Measurements from ENCODE around the gene UBE2V1.
A peak's percentile ranks its signal among the peaks of the same experiment; 100 is the strongest.

Gene UBE2V1

DNA sequence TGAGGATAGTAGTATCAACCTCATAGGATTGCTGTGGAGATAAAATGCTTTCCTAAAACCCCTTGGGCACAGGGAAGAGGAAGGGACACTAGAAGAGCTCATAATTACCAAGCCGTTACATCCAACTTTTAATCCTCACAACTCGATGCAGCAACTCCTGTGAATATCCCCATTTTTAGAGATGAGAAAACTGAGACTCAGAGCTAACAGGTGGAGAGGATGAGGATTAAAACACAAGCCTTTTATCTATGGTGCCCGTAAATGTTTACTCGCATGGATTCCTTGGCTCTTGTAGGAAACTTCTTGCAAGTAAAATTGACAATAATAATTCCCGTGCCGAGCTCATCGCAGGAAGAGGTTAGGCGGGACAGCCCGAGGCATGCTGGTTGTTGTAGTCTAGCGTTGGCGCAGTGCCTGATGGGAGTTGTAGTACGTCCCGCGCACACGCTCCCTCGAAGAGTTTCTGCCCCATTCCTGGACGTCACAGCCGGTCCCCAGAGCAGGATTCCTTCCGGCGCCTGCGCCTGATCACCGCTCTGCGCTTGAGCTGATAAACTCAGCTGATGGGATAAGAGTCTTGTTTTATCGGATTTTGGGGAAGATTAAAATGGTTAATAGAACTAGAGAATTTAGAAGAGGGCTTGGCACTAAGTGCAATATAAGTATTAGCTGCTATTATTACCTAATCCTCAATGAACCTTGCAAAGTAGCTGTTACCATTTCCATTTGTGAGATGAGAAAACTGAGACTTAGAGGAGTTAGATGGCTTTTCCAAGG lies 2.8 kb upstream of the UBE2V1 start:
- TF ChIP-seq, protein P1, sequence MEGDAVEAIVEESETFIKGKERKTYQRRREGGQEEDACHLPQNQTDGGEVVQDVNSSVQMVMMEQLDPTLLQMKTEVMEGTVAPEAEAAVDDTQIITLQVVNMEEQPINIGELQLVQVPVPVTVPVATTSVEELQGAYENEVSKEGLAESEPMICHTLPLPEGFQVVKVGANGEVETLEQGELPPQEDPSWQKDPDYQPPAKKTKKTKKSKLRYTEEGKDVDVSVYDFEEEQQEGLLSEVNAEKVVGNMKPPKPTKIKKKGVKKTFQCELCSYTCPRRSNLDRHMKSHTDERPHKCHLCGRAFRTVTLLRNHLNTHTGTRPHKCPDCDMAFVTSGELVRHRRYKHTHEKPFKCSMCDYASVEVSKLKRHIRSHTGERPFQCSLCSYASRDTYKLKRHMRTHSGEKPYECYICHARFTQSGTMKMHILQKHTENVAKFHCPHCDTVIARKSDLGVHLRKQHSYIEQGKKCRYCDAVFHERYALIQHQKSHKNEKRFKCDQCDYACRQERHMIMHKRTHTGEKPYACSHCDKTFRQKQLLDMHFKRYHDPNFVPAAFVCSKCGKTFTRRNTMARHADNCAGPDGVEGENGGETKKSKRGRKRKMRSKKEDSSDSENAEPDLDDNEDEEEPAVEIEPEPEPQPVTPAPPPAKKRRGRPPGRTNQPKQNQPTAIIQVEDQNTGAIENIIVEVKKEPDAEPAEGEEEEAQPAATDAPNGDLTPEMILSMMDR (IDR thresholded peaks at IDR 0.05; ENCODE audit: low read depth, low read length), result no peak
- peak overlapping the region; percentile 1; the same call in 1 of the 2 replicates for H3K27ac ChIP-seq
- peaks cover 8% of the 10 kb centered on the region for H3K36me3 ChIP-seq
- DNase-seq, result peak; percentile 94
- peak overlapping the region; percentile 61 for H3K4me3 ChIP-seq (ENCODE audit: low read depth, low read length)
- no peaks in the 10 kb centered on the region for H3K9me3 ChIP-seq (ENCODE audit: severe bottlenecking)
- H3K27me3 ChIP-seq (ENCODE audit: insufficient read depth, low read depth, severe bottlenecking), result no peaks in the 10 kb centered on the region

DNA sequence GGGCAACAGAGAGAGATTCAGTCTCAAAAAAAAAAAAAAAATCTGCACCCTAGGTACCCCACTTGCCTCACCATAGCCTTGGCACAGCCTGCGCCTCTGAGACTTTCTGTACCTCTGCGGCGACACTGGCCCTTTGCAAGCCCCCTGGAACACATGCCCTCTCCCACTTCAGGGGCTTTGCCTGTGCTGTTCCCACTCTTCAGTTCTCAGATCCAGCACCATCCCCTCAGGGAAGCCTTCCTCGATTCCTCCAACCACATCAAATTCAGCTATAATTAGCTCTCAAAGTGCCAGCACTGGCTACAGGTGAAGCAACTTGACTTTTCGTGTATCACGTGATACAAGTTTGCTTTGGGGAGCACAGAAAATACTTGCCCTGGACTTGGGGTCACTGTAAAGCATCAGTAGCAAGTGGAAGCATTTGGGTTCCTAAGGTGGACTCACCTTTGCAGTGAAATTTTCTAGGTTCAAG lies 2.1 kb upstream of the UBE2V1 start:
- Histone ChIP-seq H3K4me3 (ENCODE audit: low read depth, low read length) (peak overlapping the region; percentile 61), H3K36me3 (peaks cover 8% of the 10 kb centered on the region), H3K27me3 (ENCODE audit: insufficient read depth, low read depth, severe bottlenecking) (no peaks in the 10 kb centered on the region), H3K9me3 (ENCODE audit: severe bottlenecking) (no peaks in the 10 kb centered on the region), H3K27ac (no peak overlapping the region)
- TF ChIP-seq, protein P1 (IDR thresholded peaks at IDR 0.05; ENCODE audit: low read depth, low read length), result no peak
- no peak for DNase-seq

DNA sequence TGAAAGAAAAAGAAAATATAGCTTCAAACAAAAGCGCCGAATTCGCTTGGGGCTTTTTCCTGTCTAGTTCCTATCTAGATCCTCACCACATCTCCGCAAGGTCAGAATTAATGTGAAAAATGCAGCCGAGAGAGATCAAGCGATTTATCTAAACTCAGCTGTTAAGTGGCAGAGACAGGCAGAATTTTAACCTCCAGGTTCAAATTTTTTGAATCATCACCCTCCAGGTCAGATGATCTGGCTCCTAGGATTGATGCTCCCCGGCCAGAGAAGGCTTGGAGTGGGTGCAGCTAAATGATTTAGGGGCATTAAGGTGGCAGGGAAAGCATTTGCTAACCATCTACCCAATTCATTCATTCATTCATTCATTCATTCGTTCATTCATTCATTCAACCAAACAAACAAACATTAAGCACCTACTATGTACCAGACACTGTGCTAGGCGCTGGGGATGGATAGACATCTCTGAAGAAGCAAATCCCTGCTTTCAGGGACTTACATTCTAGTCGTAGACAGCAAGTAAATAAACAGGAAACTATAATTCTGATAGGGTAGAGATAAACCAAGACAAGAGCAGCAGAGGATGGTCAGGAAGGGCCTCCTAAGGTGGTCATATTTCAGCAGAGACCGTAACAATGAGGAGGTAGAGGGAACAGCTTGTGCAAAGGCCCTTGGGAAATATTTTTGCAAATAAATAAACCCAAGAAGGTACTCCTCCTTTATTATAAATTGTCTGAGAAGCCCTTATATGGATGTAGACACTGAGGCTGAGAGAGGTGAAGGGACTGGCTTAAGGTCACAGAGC lies 672 bp upstream of the UBE2V1 start:
- no peaks in the 10 kb centered on the region for H3K27me3 ChIP-seq (ENCODE audit: insufficient read depth, low read depth, severe bottlenecking)
- H3K27ac ChIP-seq, result peak overlapping the region; percentile 87
- no peak for DNase-seq
- H3K4me3 ChIP-seq (ENCODE audit: low read depth, low read length), result peak overlapping the region; percentile 90
- peaks cover 8% of the 10 kb centered on the region for H3K36me3 ChIP-seq
- H3K9me3 ChIP-seq (ENCODE audit: severe bottlenecking), result no peaks in the 10 kb centered on the region
- TF ChIP-seq, protein P1 (IDR thresholded peaks at IDR 0.05; ENCODE audit: low read depth, low read length), result no peak

DNA sequence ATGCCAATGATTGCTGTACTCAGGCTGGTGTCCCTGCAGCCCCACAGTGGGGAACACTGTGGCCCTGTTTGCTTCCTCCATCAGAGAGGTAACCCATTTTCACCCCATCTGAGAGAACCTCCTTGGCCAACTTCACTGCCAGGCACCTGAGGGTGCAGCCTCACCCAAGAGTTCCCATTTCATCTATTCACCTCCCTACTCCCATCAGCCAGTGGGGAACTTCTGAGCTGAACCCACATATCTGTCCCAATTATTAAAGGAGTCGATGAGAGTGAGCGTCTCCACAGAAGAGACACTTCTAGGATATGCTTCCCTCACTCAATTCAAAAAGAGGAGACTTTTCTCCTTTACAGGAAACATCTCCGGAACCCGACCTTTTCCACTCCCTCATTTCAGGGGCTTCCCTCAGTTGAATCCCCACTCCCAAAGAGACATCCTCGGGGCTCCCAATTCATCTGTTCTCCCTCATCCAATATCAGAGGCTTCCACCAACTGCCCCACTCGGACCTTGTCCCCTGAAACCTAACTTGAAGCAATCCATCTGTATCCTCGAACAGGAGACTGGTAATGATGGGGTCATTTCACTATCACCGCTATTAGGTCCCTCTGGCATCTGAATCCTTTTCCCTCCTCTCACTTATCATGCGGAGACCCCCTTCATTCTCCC lies 988 bp downstream of the UBE2V1 start:
- Histone ChIP-seq H3K27ac (no peak overlapping the region; the same call in 1 of the 2 replicates), H3K27me3 (ENCODE audit: insufficient read depth, low read depth, severe bottlenecking) (no peaks in the 10 kb centered on the region), H3K36me3 (peaks cover 14% of the 10 kb centered on the region), H3K4me3 (ENCODE audit: low read depth, low read length) (peak overlapping the region; percentile 90), H3K9me3 (ENCODE audit: severe bottlenecking) (no peaks in the 10 kb centered on the region)
- DNase-seq, result no peak
- TF ChIP-seq, protein P1 (IDR thresholded peaks at IDR 0.05; ENCODE audit: low read depth, low read length), result no peak

DNA sequence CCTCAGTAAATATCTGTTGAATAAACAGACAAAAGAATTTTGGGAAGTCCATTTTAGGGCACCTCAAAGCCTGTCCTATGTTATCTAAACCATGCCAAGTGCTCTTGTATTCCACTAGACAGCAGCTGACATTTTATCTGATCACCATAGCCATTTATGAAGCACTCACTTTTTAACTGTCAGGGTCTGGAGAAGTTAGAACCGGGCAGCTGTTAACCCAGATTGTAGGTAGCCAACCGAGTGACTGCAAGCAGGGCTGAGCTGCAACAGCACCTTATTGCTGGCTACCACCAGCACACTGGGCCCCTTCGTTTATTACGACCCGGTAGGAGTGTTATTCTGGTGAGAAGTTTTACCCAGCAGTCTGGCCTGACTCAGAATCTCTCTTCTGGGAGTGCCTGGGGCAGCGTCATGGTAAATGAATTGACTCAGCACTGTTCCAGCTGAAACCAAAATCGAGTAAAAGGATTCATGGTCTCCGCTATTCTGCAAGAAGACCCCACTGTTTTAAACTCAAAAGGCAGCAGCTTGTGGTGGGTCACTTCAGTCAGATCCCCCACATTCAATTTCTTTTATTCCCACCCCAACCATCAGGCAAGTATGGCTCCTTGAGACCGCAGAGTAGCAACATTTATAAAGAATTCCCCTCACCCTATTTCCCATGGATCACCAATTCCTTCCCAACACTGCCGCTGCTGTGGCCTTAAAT lies 1.7 kb downstream of the UBE2V1 start:
- no peak for DNase-seq
- no peak overlapping the region for H3K4me3 ChIP-seq (ENCODE audit: low read depth, low read length)
- TF ChIP-seq, protein P1 (IDR thresholded peaks at IDR 0.05; ENCODE audit: low read depth, low read length), result no peak

More for the DNA sequence above, 1.7 kb downstream of the UBE2V1 start:
- H3K27ac ChIP-seq, result no peak overlapping the region
- H3K36me3 ChIP-seq, result peaks cover 15% of the 10 kb centered on the region
- no peaks in the 10 kb centered on the region for H3K27me3 ChIP-seq (ENCODE audit: insufficient read depth, low read depth, severe bottlenecking)
- H3K9me3 ChIP-seq (ENCODE audit: severe bottlenecking), result no peaks in the 10 kb centered on the region

All from WERI-Rb-1 (cell line).